H9 (cell line): Measurements from ENCODE around the gene LRIT3. TPM values are rescaled to one million over a fixed set of nuclear protein-coding genes. Genes with fewer than 3 reads are reported as not detected.

Source experiments
- DNase-seq: peaks from one replicate; pipeline ENCODE4 v3.0.0-alpha.2; 2017
- H2AFZ ChIP-seq: one replicate; pipeline ENCODE4 v1.6.1; 2013; ENCODE audit warnings: mild to moderate bottlenecking, low read length, control low read depth, moderate library complexity
- H2AK5ac ChIP-seq: 2 replicates; pipeline ENCODE4 v1.6.1; 2013; ENCODE audit warnings: low read length, control low read depth, mixed read lengths; ENCODE audit not compliant: insufficient read length
- H2BK120ac ChIP-seq: one replicate; pipeline ENCODE4 v1.6.1; 2013; ENCODE audit warnings: low read depth, mild to moderate bottlenecking, low read length, control low read depth, inconsistent platforms; ENCODE audit not compliant: poor library complexity, severe bottlenecking
- H2BK12ac ChIP-seq: 2 replicates; pipeline ENCODE4 v1.6.1; 2013; ENCODE audit warnings: low read length, control low read depth, mixed read lengths, low read depth; ENCODE audit not compliant: insufficient read length
- H2BK15ac ChIP-seq: 2 replicates; pipeline ENCODE4 v1.6.1; 2013; ENCODE audit warnings: low read depth, low read length, control low read depth
- H2BK20ac ChIP-seq: one replicate; pipeline ENCODE4 v1.6.1; 2013; ENCODE audit warnings: low read depth, mild to moderate bottlenecking, low read length, control low read depth, inconsistent platforms; ENCODE audit not compliant: poor library complexity, severe bottlenecking
- H2BK5ac ChIP-seq: 2 replicates; pipeline ENCODE4 v1.6.1; 2013; ENCODE audit warnings: low read length, control low read depth, mixed read lengths; ENCODE audit not compliant: insufficient read length
- H3K14ac ChIP-seq: 2 replicates; pipeline ENCODE4 v1.6.1; 2013; ENCODE audit warnings: low read length, control low read depth; ENCODE audit not compliant: insufficient read depth
- H3K18ac ChIP-seq: 2 replicates; pipeline ENCODE4 v1.6.1; 2013; ENCODE audit warnings: low read depth, mild to moderate bottlenecking, mixed read lengths, low read length, control low read depth; ENCODE audit not compliant: insufficient read length
- H3K23ac ChIP-seq: 2 replicates; pipeline ENCODE4 v1.6.1; 2013; ENCODE audit warnings: low read length, control low read depth, mixed read lengths, low read depth; ENCODE audit not compliant: insufficient read length
- H3K23me2 ChIP-seq: 2 replicates; pipeline ENCODE4 v1.6.1; 2013; ENCODE audit warnings: low read depth, mild to moderate bottlenecking, mixed read lengths, low read length, control low read depth; ENCODE audit not compliant: insufficient read length, poor library complexity, severe bottlenecking
- H3K27ac ChIP-seq: 2 replicates; pipeline ENCODE4 v1.5.1; 2013; ENCODE audit warnings: low read length, control low read depth, mixed read lengths, low read depth; ENCODE audit not compliant: insufficient read length
- H3K27me3 ChIP-seq: 2 replicates; pipeline ENCODE4 v1.6.1; 2013; ENCODE audit warnings: low read length, control low read depth, inconsistent platforms; ENCODE audit not compliant: insufficient read depth
- H3K4ac ChIP-seq: 2 replicates; pipeline ENCODE4 v1.6.1; 2013; ENCODE audit warnings: low read depth, mild to moderate bottlenecking, control low read depth, inconsistent platforms, low read length, moderate library complexity
- H3K4me1 ChIP-seq: 2 replicates; pipeline ENCODE4 v1.6.1; 2013; ENCODE audit warnings: low read length, control low read depth, inconsistent platforms; ENCODE audit not compliant: insufficient read depth
- H3K4me2 ChIP-seq: 2 replicates; pipeline ENCODE4 v1.6.1; 2013; ENCODE audit warnings: low read length, control low read depth, mixed read lengths; ENCODE audit not compliant: insufficient read length, insufficient read depth
- H3K56ac ChIP-seq: 2 replicates; pipeline ENCODE4 v1.6.1; 2013; ENCODE audit warnings: low read depth, mild to moderate bottlenecking, mixed read lengths, low read length, control low read depth; ENCODE audit not compliant: insufficient read length
- H3K79me1 ChIP-seq: 2 replicates; pipeline ENCODE4 v1.6.1; 2013; ENCODE audit warnings: low read depth, mild to moderate bottlenecking, moderate library complexity, low read length, control low read depth, inconsistent platforms; ENCODE audit not compliant: insufficient read depth, poor library complexity, severe bottlenecking
- H3K79me2 ChIP-seq: 2 replicates; pipeline ENCODE4 v1.6.1; 2013; ENCODE audit warnings: low read length, control low read depth, inconsistent platforms; ENCODE audit not compliant: insufficient read depth
- H3K9ac ChIP-seq: 2 replicates; pipeline ENCODE4 v1.6.1; 2013; ENCODE audit warnings: low read length, control low read depth, mixed read lengths; ENCODE audit not compliant: insufficient read length; ENCODE audit errors: extremely low read depth
- H3K9me3 ChIP-seq: one replicate; pipeline ENCODE4 v1.6.1; 2013; ENCODE audit warnings: low read depth, low read length, inconsistent platforms; ENCODE audit not compliant: control insufficient read depth
- H3T11ph ChIP-seq: one replicate; pipeline ENCODE4 v1.6.1; 2013; ENCODE audit warnings: mild to moderate bottlenecking, low read length, control low read depth, inconsistent platforms
- H4K20me1 ChIP-seq: one replicate; pipeline ENCODE4 v1.6.1; 2013; ENCODE audit not compliant: control insufficient read depth, insufficient read length, insufficient read depth
- H4K5ac ChIP-seq: 2 replicates; pipeline ENCODE4 v1.6.1; 2013; ENCODE audit warnings: low read depth, mild to moderate bottlenecking, mixed read lengths, low read length, control low read depth; ENCODE audit not compliant: insufficient read length
- H4K8ac ChIP-seq: replicated peaks from 2 replicates; pipeline ENCODE4 v1.6.1; 2013; ENCODE audit warnings: low read length, control low read depth, mixed read lengths, low read depth; ENCODE audit not compliant: insufficient read length
- H4K91ac ChIP-seq: 2 replicates; pipeline ENCODE4 v1.6.1; 2013; ENCODE audit warnings: low read depth, mild to moderate bottlenecking, moderate library complexity, mixed read lengths, low read length, control low read depth; ENCODE audit not compliant: insufficient read length
- H3K27ac Mint-ChIP-seq, 3 experiments: 2 replicates in 2 of 3; 3 replicates in 1 of 3; pipeline ENCODE4 v1.8.0; 2020 to 2021; ENCODE audit warnings: mixed read lengths in 3 of 3, mild to moderate bottlenecking in 1 of 3, moderate library complexity in 1 of 3
- H3K27me3 Mint-ChIP-seq: 2 replicates; pipeline ENCODE4 v1.8.0; 2021; ENCODE audit warnings: low read depth, mild to moderate bottlenecking, moderate library complexity, mixed read lengths
- H3K36me3 Mint-ChIP-seq, 3 experiments: 2 replicates in 2 of 3; 3 replicates in 1 of 3; pipeline ENCODE4 v1.8.0; 2020 to 2021; ENCODE audit warnings: low read depth in 3 of 3, mixed read lengths in 3 of 3; ENCODE audit not compliant: insufficient read depth in 1 of 3
- H3K4me1 Mint-ChIP-seq, 2 experiments: 2 replicates each; pipeline ENCODE4 v1.8.0; 2020; ENCODE audit warnings: mixed read lengths in 2 of 2
- H3K4me3 Mint-ChIP-seq, 2 experiments: 2 replicates in 1 of 2; 3 replicates in 1 of 2; pipeline ENCODE4 v1.8.0; 2020 to 2021; ENCODE audit warnings: mild to moderate bottlenecking in 2 of 2, mixed read lengths in 2 of 2, moderate library complexity in 1 of 2
- H3K9me3 Mint-ChIP-seq, 2 experiments: 2 replicates in 1 of 2; 3 replicates in 1 of 2; pipeline ENCODE4 v1.8.0; 2020; ENCODE audit warnings: mild to moderate bottlenecking in 2 of 2, mixed read lengths in 2 of 2, moderate library complexity in 1 of 2
- total RNA-seq: library from RNA; stranded (reverse); gene quantifications from 2 replicates; pipeline ENCODE4 v1.2.1, GENCODE V29; 2021
- TF ChIP-seq, protein P1 (sequence below): fragments of 200-600 bp; sonication (generic); conservative IDR thresholded peaks from 3 replicates; pipeline ENCODE4 v1.8.0; 2021; ENCODE audit warnings: antibody characterized with exemption, mild to moderate bottlenecking

LRIT3 gene
- total RNA-seq, 1 experiment from 2014 or later: 0.07 TPM

DNA sequence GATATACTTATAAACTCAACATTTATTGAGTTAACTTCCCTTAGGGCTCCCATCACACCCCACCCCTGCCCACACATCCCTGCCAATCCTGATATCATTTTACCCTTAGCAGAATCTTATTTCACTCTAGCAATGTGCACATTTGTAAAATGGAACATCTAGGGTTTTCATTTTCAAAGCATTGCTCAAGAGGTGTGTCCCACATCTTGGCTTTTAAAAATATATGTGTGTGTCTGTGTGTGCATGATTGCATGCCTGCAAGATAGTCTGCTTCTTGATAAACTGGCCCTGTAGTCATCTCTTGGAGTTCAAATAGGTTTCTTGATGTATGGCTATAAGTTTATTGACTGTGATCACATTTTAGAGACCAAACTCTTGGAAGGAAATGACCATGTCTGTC is 38.4 kb downstream of the LRIT3 start:
- no peak overlapping the region for H3K27ac ChIP-seq
- Mint-ChIP-seq H3K4me3 (no peak overlapping the region), H3K4me1 (no peaks in the 10 kb centered on the region), H3K36me3 (no peaks in the 10 kb centered on the region), H3K9me3 (no peaks in the 10 kb centered on the region), H3K27ac (no peak overlapping the region), H3K27me3 (no peaks in the 10 kb centered on the region)
- no peaks in the 10 kb centered on the region for H4K20me1 ChIP-seq
- no peak overlapping the region for H4K8ac ChIP-seq
- H3K23ac ChIP-seq: no peak overlapping the region
- H3K4me2 ChIP-seq: no peak overlapping the region
- H4K5ac ChIP-seq: no peak overlapping the region
- no peak overlapping the region for H3K14ac ChIP-seq
- H3K18ac ChIP-seq: no peak overlapping the region
- no peak overlapping the region for H2AK5ac ChIP-seq
- H3K79me2 ChIP-seq: no peaks in the 10 kb centered on the region
- no peak overlapping the region for H2BK15ac ChIP-seq
- H4K91ac ChIP-seq: no peak overlapping the region
- H3K4me1 ChIP-seq: no peaks in the 10 kb centered on the region
- H3K27me3 ChIP-seq: no peaks in the 10 kb centered on the region
- H2BK5ac ChIP-seq: no peak overlapping the region
- no peak overlapping the region for H3K9ac ChIP-seq
- no peak overlapping the region for H2BK20ac ChIP-seq
- H3K4ac ChIP-seq: no peak overlapping the region
- TF ChIP-seq, protein P1, sequence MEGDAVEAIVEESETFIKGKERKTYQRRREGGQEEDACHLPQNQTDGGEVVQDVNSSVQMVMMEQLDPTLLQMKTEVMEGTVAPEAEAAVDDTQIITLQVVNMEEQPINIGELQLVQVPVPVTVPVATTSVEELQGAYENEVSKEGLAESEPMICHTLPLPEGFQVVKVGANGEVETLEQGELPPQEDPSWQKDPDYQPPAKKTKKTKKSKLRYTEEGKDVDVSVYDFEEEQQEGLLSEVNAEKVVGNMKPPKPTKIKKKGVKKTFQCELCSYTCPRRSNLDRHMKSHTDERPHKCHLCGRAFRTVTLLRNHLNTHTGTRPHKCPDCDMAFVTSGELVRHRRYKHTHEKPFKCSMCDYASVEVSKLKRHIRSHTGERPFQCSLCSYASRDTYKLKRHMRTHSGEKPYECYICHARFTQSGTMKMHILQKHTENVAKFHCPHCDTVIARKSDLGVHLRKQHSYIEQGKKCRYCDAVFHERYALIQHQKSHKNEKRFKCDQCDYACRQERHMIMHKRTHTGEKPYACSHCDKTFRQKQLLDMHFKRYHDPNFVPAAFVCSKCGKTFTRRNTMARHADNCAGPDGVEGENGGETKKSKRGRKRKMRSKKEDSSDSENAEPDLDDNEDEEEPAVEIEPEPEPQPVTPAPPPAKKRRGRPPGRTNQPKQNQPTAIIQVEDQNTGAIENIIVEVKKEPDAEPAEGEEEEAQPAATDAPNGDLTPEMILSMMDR: no peak
- H3K9me3 ChIP-seq: no peaks in the 10 kb centered on the region
- no peaks in the 10 kb centered on the region for H3K23me2 ChIP-seq
- no peaks in the 10 kb centered on the region for H3K79me1 ChIP-seq
- no peak overlapping the region for H2AFZ ChIP-seq
- no peak overlapping the region for H2BK120ac ChIP-seq
- no peak overlapping the region for H3T11ph ChIP-seq
- no peak overlapping the region for H3K56ac ChIP-seq
- no peak overlapping the region for H2BK12ac ChIP-seq
- DNase-seq: no peak
